Stimulated activated CD4-positive, alpha-beta T cell treated with anti-CD3 and anti-CD28 coated beads, Interleukin-12 subunit alpha, Interleukin-12 subunit beta, amount 100 ng/mL, for 48 hours (primary cell): ENCODE measurements around the gene ABLIM1.

Experiments used
- DNase-seq, 3 donors: peaks; one replicate each; pipeline ENCODE4 v3.0.0-alpha.2; 2020; ENCODE audit warnings: low read depth in 2 of 3, low spot score in 1 of 3

ABLIM1 gene

DNA sequence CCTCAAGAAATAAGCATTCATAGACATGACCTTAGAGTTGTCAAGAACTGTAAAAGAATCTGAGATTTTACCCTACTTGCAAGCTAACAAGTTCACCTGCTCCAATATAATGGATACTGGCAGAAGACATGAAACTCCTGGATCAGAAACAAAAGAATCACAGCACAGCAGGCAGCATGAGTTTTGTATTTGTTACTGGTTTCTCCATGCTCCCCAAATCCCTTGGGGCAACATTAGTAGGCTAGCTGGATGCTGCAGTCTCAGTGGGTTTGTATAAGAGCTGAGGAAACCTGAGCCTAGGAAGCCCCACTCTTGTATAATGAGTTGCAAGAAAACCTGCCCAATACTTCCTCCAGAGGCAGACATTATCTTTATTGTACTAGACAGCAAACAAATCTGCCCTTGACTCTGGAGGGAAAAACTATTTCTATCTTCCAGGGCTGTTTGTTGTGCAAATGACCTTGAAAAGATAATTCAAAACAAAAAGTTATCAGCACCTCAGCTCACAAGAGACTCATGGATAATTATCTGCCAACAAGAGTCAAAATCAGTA is 64.8 kb downstream of the ABLIM1 start:
- DNase-seq, result no peak

GRCh38 chr10:114590993-114591392 is 67.1 kb downstream of the ABLIM1 start:
- DNase-seq, result no peak

DNA sequence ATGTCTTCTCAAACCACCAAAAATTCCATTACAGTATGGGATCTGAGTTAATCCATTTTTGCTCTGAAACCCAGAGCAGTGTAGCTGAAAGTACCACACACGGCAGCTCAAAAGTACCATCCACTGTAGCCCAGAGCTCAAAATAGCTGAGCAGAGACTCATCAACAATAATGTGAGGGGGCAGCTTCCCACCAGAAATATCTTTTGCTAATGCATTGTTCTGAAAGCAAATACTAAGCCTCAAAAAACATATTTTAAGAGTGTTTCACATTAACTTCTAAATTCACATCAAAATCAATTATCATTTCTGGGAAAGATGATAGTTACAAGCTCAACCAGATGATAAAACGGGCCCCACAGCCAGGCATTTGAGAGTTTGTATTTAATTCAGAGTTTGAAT is 73.7 kb downstream of the ABLIM1 start:
- DNase-seq, result no peak

DNA sequence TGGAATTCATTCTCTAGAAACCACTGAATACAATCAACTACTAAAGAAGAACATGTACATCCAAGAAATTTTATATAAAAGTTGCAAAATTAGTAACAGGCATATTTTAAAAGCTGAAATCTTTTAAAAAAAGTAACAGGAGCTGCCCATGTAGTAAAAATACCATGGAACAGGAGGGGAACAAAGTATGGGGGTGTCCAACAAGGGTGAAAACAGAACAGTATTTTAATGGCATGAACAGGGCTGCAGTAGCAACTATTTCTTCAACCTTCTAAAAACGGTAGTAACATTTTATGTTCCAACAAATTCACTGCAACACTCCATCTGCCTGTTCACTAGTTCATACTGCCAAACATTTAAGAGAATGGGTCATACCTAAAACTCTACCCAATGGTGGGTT is 77.0 kb downstream of the ABLIM1 start:
- no peak for DNase-seq

DNA sequence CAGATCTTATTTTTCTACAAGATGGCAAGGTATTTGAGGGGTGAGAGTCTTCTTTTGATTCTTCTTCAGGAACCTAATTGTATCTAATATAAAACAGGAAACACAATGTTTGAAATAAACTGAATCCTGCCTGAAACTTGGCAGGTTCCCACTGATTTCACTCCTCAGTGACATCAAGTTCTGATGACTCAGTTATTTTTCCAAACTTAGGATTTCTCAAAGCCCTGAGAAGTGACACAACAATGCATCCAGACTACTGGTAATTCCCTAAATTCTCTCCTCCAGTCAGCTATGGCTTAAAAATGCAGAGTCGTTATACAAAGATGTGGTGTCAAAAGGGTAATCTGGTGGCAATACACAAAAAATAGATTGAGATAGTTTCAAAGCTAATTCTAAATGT is 80.9 kb downstream of the ABLIM1 start:
- DNase-seq, result no peak

DNA sequence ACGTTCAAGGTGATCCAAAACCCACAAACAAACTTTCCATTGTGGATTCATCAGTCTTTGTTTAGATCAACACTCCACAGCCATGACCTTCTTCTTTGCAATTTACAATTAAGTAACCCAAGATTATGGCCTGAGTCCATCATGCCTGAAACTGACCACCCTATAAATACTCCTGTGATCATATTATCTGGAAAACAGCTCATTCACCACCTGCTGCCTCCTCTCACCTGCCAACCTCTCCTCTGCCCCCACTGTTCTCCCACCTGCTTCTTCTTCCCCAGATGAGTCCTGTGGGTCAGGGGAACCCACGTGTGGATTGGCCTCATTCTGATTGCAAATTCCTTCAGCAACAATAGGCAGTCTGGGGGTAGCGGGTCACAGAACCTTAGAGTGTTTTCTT is 81.4 kb downstream of the ABLIM1 start:
- no peak for DNase-seq

DNA sequence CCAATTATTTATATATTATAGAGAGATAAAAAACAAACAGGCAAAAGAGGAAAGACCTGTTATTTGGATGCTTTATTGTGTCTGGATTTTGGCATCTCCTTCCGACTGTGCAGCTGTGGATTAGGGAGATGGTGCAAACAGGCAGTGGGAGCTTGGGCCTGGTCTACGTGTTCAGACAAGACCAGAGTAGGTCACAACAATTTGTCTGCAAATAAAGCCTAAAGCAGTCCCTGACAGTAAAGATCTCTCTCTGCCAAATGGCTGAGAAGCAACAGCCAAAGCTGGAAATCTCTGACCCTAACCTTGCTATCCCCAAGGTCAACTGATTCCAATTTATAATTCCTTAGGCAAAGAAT is 82.0 kb downstream of the ABLIM1 start:
- DNase-seq, result no peak

DNA sequence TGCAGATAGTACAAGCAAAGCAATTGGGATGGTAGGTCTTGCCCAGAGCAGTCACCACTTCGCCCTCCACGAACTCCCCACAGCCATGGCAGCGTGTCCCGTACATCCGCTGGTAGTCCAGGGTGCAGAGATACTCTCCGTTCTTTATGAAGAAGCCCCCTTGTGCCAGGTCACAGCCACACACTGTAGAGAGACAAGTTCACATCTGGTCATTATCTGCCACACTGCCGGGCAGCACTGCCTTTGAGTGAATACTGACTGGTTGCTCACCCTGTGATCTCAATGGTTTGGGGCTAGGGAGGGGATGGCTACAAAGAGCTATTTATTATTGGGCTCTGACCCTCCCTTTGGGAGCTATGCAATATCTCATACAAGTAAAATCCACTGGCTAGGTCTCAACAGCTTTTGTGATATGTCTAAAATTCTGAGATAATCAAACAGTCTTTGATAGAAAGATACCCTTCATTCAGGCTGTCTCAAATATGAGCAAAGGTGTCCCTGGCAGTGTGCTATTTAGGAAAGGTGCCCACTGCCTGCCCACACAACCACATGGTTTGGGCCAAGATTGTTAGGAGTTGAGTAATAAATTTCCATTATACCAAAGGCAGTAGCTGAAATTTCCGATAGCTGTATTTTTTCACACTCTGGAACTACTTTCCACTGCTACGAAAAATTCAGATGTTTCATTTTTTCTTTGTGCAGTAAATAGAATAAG is 82.5 kb downstream of the ABLIM1 start:
- no peak for DNase-seq

DNA sequence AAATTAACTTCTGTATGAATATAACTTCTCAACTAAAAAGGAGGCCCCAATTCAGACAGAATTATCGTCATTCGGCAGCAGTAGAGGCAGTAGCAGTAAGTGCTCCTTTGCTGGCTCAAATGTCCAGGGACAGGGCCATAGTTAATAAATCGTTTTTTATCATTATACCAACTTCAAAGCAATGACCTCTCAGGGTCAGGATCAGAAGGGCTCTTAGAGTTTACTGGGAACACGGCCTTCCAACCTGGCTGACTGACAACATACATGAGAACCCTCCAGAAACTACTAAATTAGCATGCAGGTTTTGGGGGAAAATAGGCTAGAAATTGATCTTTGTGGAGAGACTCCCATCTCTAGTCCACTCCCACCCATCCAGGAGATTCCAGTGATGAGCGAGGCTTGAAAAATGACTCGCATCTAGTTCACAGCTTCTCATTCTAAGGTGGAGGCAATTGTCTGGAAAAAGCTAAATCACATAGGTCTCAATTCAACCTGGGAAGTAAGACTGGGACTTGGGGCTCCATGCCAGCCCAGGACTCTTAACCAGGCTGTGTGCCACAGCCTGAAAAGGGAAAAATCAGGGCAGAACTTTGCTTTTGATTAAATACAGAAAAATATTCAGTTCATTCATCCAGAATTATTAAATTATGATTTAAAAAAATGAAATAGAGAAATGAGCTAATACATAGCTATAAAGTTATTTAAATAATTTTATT is 84.6 kb downstream of the ABLIM1 start:
- DNase-seq, result no peak

DNA sequence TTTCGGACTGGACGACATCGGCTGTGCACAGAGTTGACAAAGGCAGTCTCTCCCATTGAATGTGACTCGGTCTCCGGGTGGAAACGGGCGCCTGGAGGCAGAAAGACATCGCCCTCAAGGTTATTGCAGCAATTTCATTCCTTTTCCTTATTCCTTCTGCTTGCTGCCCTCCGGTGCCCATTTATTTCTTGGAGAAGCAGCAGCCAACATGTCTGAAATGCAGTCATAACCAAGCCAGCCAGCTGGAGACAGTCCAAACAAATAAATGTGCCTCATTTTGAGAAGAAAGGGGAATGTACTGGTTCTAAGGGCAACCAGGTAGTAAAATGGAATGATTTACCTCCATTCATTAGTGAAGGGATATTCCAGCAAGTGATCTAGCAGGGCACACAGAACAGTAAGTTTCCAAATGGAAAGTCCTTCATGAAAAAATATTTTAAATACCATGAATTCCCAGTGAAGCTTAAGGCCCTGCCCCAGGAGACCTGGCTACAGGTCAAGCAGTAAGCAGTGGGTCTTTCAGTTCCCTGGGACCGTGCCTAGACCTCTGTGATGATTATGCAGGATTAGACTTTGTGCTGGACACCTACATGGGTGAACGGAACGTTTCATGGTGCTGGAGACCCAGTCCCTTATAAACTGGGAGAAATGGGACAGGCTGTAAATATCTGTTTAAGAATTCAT is 86.6 kb downstream of the ABLIM1 start:
- no peak for DNase-seq

GRCh38 chr10:114566064-114566463 is 92.0 kb downstream of the ABLIM1 start:
- no peak for DNase-seq

DNA sequence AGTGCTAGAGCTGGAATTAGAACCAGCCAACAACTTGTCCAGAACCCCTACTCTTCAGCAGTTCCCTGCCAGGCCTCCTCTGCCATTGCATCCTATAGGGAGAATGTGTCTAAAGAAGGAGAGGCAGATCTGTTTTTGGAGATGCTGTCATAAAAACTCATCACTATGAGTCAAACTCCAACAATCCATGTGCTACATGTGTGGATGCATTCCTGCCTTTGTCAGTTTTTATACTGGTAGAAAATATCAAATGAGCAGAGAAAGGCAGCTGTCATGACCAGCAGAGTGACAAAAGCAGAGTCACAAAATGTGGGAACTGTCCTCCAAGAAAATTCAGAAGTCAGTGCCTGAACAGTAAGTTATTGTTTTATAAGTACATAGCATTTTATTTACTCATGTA is 93.0 kb downstream of the ABLIM1 start:
- DNase-seq, result no peak

GRCh38 chr10:114561008-114561523 is 97.0 kb downstream of the ABLIM1 start:
- DNase-seq, result no peak

- DNase-seq, result no peak
These were observed 97.9 kb downstream of the ABLIM1 start for GRCh38 chr10:114560144-114560543.

GRCh38 chr10:114559636-114560035 is 98.4 kb downstream of the ABLIM1 start:
- DNase-seq, result no peak

GRCh38 chr10:114557854-114558253 is 100.2 kb downstream of the ABLIM1 start:
- DNase-seq, result no peak

DNA sequence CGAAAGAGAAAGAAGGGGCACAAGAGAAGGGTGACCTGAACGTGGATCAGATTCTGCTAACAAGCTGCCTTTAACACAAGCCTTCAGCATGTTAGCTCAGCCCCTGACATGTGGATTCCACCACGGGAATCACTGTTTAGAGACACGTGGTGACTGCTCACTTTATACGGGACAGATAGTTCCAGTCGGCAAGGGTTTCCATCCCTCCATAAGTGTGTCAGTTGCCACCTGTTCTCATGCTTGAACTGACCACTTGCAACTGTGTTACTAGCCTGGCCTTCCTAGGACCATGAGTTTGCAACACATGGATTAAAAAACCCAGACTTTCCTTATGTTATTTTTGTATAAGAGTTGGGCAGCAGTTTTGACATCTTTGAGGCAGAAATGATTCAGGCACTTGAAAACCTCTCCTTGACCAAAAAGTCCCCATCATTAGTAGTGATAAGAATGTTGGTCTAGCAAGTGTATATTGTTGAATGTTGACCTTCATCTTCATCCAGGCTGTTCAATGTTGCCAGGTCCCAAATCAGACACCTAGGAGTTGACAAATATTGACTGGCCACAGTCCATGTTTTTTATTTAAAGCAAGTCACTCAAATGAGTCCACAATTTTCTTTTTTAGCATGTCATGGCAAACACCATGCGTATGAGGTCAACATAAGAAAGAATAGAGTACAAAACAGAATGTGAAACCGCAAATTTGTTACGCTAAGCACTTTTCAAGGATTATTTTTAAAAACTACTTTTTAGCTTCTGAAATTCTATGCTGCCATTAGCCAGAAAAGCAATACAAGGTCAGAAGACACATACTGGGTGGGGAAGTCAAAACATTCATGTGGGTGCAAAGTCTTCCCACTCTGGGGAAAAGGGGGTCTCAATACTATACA is 101.6 kb downstream of the ABLIM1 start:
- no peak for DNase-seq

DNA sequence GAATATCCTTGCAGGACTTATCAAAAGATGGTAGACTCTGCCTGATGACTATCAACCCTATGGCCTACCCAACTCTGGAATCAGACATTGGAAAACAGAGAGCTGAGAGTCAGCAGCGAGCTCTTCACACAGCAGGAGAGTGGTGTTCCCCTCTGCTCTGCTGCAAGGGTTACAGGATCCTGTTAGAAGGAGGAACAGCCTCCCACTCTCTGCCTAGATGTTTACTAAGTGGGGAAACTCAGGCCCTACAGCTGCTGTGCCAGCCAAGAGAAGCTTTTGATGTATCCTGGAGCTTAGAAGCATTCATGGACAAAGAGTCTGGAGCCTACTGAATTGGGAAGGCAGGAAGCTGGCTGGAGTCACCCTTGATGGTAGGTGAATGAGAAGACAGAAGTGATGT is 104.6 kb downstream of the ABLIM1 start:
- DNase-seq, result no peak

DNA sequence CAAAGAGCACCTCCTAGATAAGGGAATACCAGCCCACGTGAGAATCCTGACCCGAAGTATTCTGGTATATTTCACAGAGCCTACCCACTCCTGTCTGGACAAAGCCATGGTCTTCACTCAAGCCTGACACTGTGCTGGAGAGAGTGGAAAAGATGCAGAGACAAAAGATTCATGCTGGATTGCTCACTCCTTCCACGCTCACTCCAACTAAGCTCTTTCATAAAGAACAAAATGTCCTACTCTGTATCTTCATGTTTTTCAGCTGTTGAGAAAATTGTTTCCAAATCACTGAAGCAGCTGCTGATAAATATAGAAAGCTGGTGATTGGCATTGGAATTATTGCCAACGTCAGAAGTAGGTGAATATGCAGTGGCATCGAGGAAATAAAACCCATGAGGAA is 106.0 kb downstream of the ABLIM1 start:
- no peak for DNase-seq

GRCh38 chr10:114551636-114551972 is 106.5 kb downstream of the ABLIM1 start:
- DNase-seq, result no peak
